Hippocampal formation (tissue), 2 donors: ENCODE results near the gene F2RL2.

Source experiments
- DNase-seq, 2 donors: peaks; one replicate each; lab custom pipeline; 2025; lab: John Stamatoyannopoulos, UW

Gene F2RL2

DNA sequence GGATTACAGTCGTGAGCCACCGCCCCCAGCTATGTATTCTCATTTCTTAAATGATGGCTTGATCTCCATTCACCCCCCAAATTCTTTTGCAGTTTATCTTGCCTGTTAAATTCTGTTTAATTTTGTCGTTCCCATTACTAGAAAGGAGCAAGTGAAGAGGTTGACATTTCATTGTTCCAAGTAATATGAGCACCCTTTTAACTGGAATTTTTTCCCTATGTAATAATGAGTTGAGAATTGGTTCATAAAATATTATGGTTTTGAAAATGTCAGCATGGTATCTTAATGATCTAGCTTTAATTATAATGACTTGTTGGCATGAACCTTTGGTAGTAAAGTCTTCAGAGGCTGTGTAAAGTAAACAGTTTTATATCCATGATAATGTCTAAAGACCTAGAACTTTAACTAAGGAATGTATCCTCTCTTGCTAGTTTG, 37.4 kb downstream of the F2RL2 start:
- no peak for DNase-seq

GRCh38 chr5:76583163-76584047, 39.8 kb downstream of the F2RL2 start:
- no peak for DNase-seq

DNA sequence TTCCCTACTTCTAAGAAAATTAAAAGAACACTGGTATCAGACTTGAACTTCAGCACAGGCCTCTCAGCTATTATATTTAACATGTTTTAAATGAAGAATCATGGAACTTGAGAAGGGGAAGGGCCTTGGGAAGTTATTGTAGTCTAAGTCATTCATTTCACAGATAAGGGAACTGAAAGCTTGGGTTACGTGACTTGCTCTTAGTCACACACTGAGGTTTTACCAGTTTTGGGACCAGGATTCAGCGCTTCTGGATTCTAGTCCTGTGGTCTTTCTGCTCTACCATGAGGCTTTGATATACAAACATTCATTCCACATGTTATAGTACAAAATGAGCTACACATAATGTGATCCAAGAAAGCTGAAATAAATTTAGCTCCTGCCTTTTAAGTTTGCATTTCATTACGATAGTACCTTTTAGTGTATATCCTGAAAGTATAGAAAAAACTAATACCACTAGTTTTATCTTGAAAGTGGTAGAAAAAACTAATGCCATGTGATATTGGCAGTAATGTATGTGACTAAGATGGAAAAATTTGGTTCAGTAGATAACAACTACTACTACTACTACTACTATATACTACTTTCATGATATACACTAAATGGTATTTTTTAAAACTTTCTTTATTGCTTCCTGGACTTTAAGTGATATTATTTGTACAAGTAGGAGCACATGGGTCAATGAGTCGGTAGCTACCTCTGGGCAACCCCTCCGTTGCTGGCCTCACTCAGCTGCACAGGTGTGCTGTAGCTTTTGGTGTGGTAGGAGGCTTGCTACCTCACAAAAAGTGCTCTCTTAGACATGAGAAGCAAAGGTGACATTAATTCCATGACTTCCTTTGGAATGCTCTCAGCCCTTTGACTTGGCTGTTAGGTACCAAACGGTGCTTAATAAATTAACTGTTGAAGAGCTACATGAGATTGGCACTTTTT, 40.7 kb downstream of the F2RL2 start:
- no peak for DNase-seq

- DNase-seq: no peak
Observed at GRCh38 chr5:76580981-76581380, 42.2 kb downstream of the F2RL2 start.

GRCh38 chr5:76579166-76579937, 43.9 kb downstream of the F2RL2 start:
- no peak for DNase-seq

DNA sequence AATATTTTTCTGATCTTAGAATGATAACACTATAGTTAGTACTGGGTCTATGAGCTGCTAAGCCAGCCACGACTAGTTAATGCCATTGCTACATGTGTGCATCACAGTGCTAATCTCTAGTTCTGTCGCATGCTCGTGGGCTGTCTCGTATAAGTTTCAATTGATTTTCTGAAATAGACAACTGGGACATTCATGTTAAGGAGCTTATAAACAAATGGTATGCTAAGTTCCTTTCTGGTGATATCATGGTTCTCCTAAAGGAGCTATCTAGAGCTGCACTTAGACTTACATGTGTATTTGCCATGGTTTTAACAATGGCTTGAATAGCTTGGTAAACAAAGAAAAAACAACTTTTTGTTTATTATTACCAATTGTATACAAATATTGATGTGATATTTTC, 46.2 kb downstream of the F2RL2 start:
- no peak for DNase-seq

GRCh38 chr5:76576450-76576849, 46.8 kb downstream of the F2RL2 start:
- no peak for DNase-seq

DNA sequence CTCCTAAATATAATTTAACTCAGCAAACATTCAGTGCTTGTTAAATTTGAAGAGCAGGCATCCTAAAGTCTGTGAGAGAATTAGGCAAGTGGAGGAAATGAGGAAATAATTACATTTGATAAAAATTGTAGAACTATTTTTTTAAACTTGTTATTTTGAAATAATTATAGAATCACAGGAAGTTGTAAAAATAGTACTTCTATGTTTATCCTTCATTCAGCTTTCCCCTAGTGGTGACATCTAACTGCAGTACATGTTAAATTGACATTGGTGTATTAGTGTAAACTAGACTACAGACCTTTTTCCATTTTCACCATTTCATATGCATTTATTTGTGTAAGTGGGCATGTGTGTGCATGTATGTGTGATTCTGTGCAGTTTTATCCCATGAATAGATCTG, 51.6 kb downstream of the F2RL2 start:
- no peak for DNase-seq

- no peak for DNase-seq
Observed at GRCh38 chr5:76570153-76570552, 53.0 kb downstream of the F2RL2 start.
